HG03108 (cell line): ENCODE data around the gene WWC2.

Experiments used
- ATAC-seq: cut with Tn5 transposase; IDR thresholded peaks from one replicate; pipeline ENCODE4 v1.9.1; 2021; ENCODE audit warnings: moderate library complexity; ENCODE audit not compliant: unreplicated experiment

The WWC2 gene

GRCh38 chr4:183165376-183165775 is 66.3 kb downstream of the WWC2 start:
- no peak for ATAC-seq

GRCh38 chr4:183170894-183171293 is 71.8 kb downstream of the WWC2 start:
- no peak for ATAC-seq

GRCh38 chr4:183171484-183172267 is 72.6 kb downstream of the WWC2 start:
- no peak for ATAC-seq

- ATAC-seq: no peak
Observed at GRCh38 chr4:183172881-183173280, 73.8 kb downstream of the WWC2 start.

- ATAC-seq: no peak
Observed at GRCh38 chr4:183173580-183174526, 74.8 kb downstream of the WWC2 start.

- ATAC-seq: no peak
Observed at GRCh38 chr4:183175631-183176232, 76.7 kb downstream of the WWC2 start.

GRCh38 chr4:183177001-183177400 is 77.9 kb downstream of the WWC2 start:
- ATAC-seq: no peak

GRCh38 chr4:183178201-183178600 is 79.1 kb downstream of the WWC2 start:
- no peak for ATAC-seq

GRCh38 chr4:183180096-183180495 is 81.0 kb downstream of the WWC2 start:
- no peak for ATAC-seq

GRCh38 chr4:183180621-183181020 is 81.6 kb downstream of the WWC2 start:
- ATAC-seq: no peak

GRCh38 chr4:183181081-183181480 is 82.0 kb downstream of the WWC2 start:
- no peak for ATAC-seq

GRCh38 chr4:183182873-183183725 is 84.0 kb downstream of the WWC2 start:
- no peak for ATAC-seq

GRCh38 chr4:183183906-183184535 is 85.0 kb downstream of the WWC2 start:
- no peak for ATAC-seq

GRCh38 chr4:183185018-183185417 is 86.0 kb downstream of the WWC2 start:
- ATAC-seq: no peak

GRCh38 chr4:183185559-183185958 is 86.5 kb downstream of the WWC2 start:
- ATAC-seq: no peak

- no peak for ATAC-seq
Observed at GRCh38 chr4:183186813-183187212, 87.8 kb downstream of the WWC2 start.

- no peak for ATAC-seq
Observed at GRCh38 chr4:183190900-183191527, 92.0 kb downstream of the WWC2 start.

- no peak for ATAC-seq
Observed at GRCh38 chr4:183191630-183192029, 92.6 kb downstream of the WWC2 start.

GRCh38 chr4:183192571-183192970 is 93.5 kb downstream of the WWC2 start:
- ATAC-seq: no peak
